Right lobe of liver (tissue), 4 donors: ENCODE measurements around the gene C2CD3.

Experiments
- POLR2A ChIP-seq: fragments of 450-650 bp; IDR thresholded peaks from one replicate; pipeline ENCODE4 v1.6.1; 2017; ENCODE audit warnings: antibody characterized with exemption, mild to moderate bottlenecking
- TF ChIP-seq, protein P1 (sequence below), 4 donors: fragments of 200-600 bp in 3 of 4; fragments of 450-650 bp in 1 of 4; IDR thresholded peaks; one replicate each; pipeline versions ENCODE4 v1.5.1 to v1.8.0; 2016 to 2022; ENCODE audit warnings: antibody characterized with exemption in 4 of 4, mild to moderate bottlenecking in 2 of 4
- donor health status: DM: no; HTN: no; CAD: no.
- donor health status: DM: no; HTN: no; CAD: no.
- donor health status: DM: no; HTN: yes; CAD: no.

DNA sequence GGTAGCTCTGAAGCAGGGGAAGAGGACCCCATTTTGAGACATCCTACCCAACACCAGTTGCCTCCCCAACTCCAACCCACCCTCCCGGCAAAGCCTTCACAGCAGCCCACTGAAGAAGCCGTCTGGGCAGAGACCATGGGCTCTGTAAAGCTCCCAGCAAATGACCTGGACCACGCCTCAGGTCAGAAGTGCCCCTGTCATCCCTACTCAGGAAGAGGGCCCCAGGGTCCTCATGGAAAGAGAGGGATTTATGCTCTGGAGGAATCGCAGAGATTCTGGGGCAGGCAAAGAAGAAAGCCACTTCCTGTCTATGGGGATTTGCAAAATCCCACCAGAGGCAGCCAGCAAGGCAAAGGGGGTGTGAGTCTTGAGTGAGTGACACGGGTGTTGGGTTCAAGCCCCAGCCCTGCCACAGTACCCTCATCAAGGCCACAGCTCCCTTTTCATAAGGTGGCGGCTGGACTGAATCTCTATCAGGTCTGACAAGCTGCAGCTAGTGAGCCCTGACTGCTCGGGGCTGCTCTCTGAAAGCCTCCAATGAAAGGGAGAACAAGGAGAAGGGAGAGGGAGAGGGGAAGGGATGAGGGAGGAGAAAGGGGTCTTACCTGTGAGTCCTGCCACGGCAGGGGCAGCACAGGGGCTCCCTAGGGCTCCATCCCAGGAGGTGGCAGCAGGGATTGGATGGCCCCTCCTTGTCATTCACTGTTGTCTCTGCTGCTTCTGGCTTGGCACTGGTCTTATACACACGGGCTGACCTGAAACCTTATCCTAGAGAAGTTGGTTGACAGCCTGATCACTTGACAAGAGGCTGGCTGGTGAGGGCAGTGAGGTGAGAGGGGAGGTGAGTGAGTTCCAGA, 162.2 kb downstream of the C2CD3 start, which contains the start of gene UCP3:
- TF ChIP-seq, protein P1, sequence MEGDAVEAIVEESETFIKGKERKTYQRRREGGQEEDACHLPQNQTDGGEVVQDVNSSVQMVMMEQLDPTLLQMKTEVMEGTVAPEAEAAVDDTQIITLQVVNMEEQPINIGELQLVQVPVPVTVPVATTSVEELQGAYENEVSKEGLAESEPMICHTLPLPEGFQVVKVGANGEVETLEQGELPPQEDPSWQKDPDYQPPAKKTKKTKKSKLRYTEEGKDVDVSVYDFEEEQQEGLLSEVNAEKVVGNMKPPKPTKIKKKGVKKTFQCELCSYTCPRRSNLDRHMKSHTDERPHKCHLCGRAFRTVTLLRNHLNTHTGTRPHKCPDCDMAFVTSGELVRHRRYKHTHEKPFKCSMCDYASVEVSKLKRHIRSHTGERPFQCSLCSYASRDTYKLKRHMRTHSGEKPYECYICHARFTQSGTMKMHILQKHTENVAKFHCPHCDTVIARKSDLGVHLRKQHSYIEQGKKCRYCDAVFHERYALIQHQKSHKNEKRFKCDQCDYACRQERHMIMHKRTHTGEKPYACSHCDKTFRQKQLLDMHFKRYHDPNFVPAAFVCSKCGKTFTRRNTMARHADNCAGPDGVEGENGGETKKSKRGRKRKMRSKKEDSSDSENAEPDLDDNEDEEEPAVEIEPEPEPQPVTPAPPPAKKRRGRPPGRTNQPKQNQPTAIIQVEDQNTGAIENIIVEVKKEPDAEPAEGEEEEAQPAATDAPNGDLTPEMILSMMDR (IDR thresholded peaks at IDR 0.05) = no peak
- no peak for TF ChIP-seq POLR2A
